Kidney (tissue), 14 donors: Measurements from ENCODE around the gene MBOAT2. TPM values are rescaled to one million over a fixed set of nuclear protein-coding genes. Genes with fewer than 3 reads are reported as not detected.

ENCODE experiments used
- DNase-seq, 5 donors: peaks; one replicate each; pipeline ENCODE4 v3.0.0-alpha.2; 2013 to 2020
- FAIRE-seq: peaks from 2 replicates; lab custom pipeline; 2012; peaks lifted over from hg19 to GRCh38; lab: Jason Lieb, UNC
- H3K27ac ChIP-seq, 2 donors: one replicate each; pipeline ENCODE4 v1.7.0; 2013; ENCODE audit warnings: low read depth in 2 of 2, low read length in 2 of 2, inconsistent platforms in 1 of 2
- H3K27me3 ChIP-seq: one replicate; pipeline ENCODE4 v1.7.1; 2013; ENCODE audit warnings: low read length, inconsistent platforms; ENCODE audit not compliant: control insufficient read depth, insufficient read depth
- H3K36me3 ChIP-seq, 3 donors: one replicate each; pipeline versions ENCODE4 v1.7.0 to v1.7.1; 2013; ENCODE audit warnings: low read length in 3 of 3, control low read depth in 1 of 3, inconsistent platforms in 1 of 3; ENCODE audit not compliant: insufficient read depth in 3 of 3, control insufficient read depth in 2 of 3
- H3K4me1 ChIP-seq, 3 donors: one replicate each; pipeline versions ENCODE4 v1.7.0 to v1.7.1; 2013; ENCODE audit warnings: low read length in 3 of 3, inconsistent platforms in 1 of 3, low read depth in 1 of 3; ENCODE audit not compliant: control insufficient read depth in 2 of 3, insufficient read depth in 2 of 3
- H3K4me3 ChIP-seq, 3 donors: one replicate each; pipeline versions ENCODE4 v1.7.0 to v1.8.1; 2013; ENCODE audit warnings: low read length in 3 of 3, control low read depth in 1 of 3, inconsistent platforms in 1 of 3
- H3K9ac ChIP-seq, 3 donors: one replicate each; pipeline versions ENCODE4 v1.7.0 to v1.7.1; 2013; ENCODE audit warnings: low read length in 3 of 3, control low read depth in 1 of 3, inconsistent platforms in 1 of 3
- H3K9me3 ChIP-seq, 3 donors: one replicate each; pipeline versions ENCODE4 v1.7.0 to v1.7.1; 2013; ENCODE audit warnings: low read length in 3 of 3, control low read depth in 1 of 3, inconsistent platforms in 1 of 3; ENCODE audit not compliant: control insufficient read depth in 2 of 3, insufficient read depth in 1 of 3
- CTCF ChIP-seq: IDR thresholded peaks from 3 replicates; pipeline ENCODE4 v1.5.1; 2012; ENCODE audit warnings: mild to moderate bottlenecking, moderate library complexity, borderline replicate concordance; ENCODE audit not compliant: insufficient read depth; ENCODE audit errors: extremely low read depth
- intact Hi-C: fragments of 100-400 bp; cut with DNase I; formaldehyde crosslinking; loops from one replicate; pipeline ENCODE4 v1.11.1; 2022
- polyA plus RNA-seq: library from polyadenylated mRNA; stranded (reverse); fragments of 350-450 nt; fragmentation: Illumina TruSeq; extraction: RNeasy Lipid Tissue Mini Kit (QIAGEN cat#74804); gene quantifications from one replicate; pipeline ENCODE4 v1.2.3, GENCODE V29; 2014; ENCODE audit warnings: low read depth, low replicate concordance; ENCODE audit not compliant: insufficient read depth
- total RNA-seq: library from RNA; stranded (reverse); fragmentation: NEBNext Ultra II Directional; extraction: Animal tissue kit (Norgen Biotek cat#: 25700); gene quantifications from one replicate; pipeline ENCODE4 v1.2.1, GENCODE V29; 2021
- donor health status: control.
- donor health status: control.
- donor health status: control.
- donor health status: control.
- donor health status: control.
- donor health status: DM: yes; HTN: yes; CAD: no.
- donor health status: Normal renal cell carcinoma (clear cell type).

Gene MBOAT2
- total and polyA plus RNA-seq, 2 donors from 2014 or later: 15.9 to 28.6 TPM

GRCh38 chr2:9033385-9034168 is 30.1 kb upstream of the MBOAT2 start:
- no peak for TF ChIP-seq CTCF
- Histone ChIP-seq H3K27ac (no peak overlapping the region), H3K4me1 (no peaks in the 10 kb centered on the region), H3K9ac (no peak overlapping the region), H3K4me3 (no peak overlapping the region), H3K27me3 (no peaks in the 10 kb centered on the region), H3K9me3 (no peaks in the 10 kb centered on the region), H3K36me3 (no peaks in the 10 kb centered on the region)
- DNase-seq: peak in 2 of 5 donors; percentile 7 to 19
- no peak for FAIRE-seq
- intact Hi-C loops: no loop called here

GRCh38 chr2:9032536-9033255 is 29.2 kb upstream of the MBOAT2 start:
- H3K4me1 ChIP-seq: no peaks in the 10 kb centered on the region
- no peak overlapping the region for H3K27ac ChIP-seq
- H3K4me3 ChIP-seq: no peak overlapping the region
- no peaks in the 10 kb centered on the region for H3K27me3 ChIP-seq
- H3K9ac ChIP-seq: no peak overlapping the region
- intact Hi-C loops: no loop called here
- DNase-seq (no peak), FAIRE-seq (no peak)
- TF ChIP-seq CTCF: no peak
- H3K36me3 ChIP-seq: no peaks in the 10 kb centered on the region
- no peaks in the 10 kb centered on the region for H3K9me3 ChIP-seq

- FAIRE-seq: no peak
- intact Hi-C loops: no loop called here
- Histone ChIP-seq H3K4me3 (no peak overlapping the region), H3K27me3 (no peaks in the 10 kb centered on the region), H3K9me3 (no peaks in the 10 kb centered on the region), H3K27ac (no peak overlapping the region), H3K9ac (no peak overlapping the region), H3K36me3 (no peaks in the 10 kb centered on the region), H3K4me1 (no peaks in the 10 kb centered on the region)
- no peak for DNase-seq
- TF ChIP-seq CTCF: no peak
Measured at GRCh38 chr2:9032121-9032520, 28.6 kb upstream of the MBOAT2 start.
